Large intestine (tissue), 3 donors: ENCODE data around the gene PTPN4. TPM values are rescaled to one million over a fixed set of nuclear protein-coding genes. Genes with fewer than 3 reads are reported as not detected.
A peak's percentile ranks its signal among the peaks of the same experiment; 100 is the strongest.
"Not testable (repeated sequence)": the region's sequence is repeated elsewhere in the genome, so short reads cannot be mapped to it uniquely, and the experiment has no call there.

ENCODE experiments used
- DNase-seq, 2 donors: peaks; one replicate each; pipeline versions ENCODE4 v3.0.0 to v3.0.0-alpha.2; 2013
- H3K27ac ChIP-seq: one replicate; pipeline ENCODE4 v1.5.1; 2013; ENCODE audit warnings: low read length
- H3K27me3 ChIP-seq: 2 replicates; pipeline ENCODE4 v1.6.1; 2013; ENCODE audit warnings: low read length; ENCODE audit not compliant: control insufficient read depth, insufficient read depth
- H3K36me3 ChIP-seq: 2 replicates; pipeline ENCODE4 v1.6.1; 2013; ENCODE audit warnings: low read length; ENCODE audit not compliant: control insufficient read depth, insufficient read depth
- H3K4me1 ChIP-seq: one replicate; pipeline ENCODE4 v1.6.1; 2013; ENCODE audit warnings: low read length; ENCODE audit not compliant: control insufficient read depth, insufficient read depth
- H3K4me3 ChIP-seq: one replicate; pipeline ENCODE4 v1.5.1; 2013; ENCODE audit warnings: low read length
- H3K9me3 ChIP-seq: one replicate; pipeline ENCODE4 v1.6.1; 2013; ENCODE audit warnings: mild to moderate bottlenecking, low read depth, low read length, moderate library complexity; ENCODE audit not compliant: control insufficient read depth
- WGBS: methylation state at CpG from one replicate; pipeline ENCODE4 v1.1.5; 2013; ENCODE audit warnings: low lambda C conversion rate; ENCODE audit not compliant: insufficient coverage; 5-methylcytosine and 5-hydroxymethylcytosine counted together
- polyA plus RNA-seq: library from polyadenylated mRNA; unstranded; fragments of 120-200 nt; gene quantifications from one replicate; pipeline ENCODE4 v1.2.1, GENCODE V29; 2013

PTPN4 gene
- polyA plus RNA-seq, 1 donor = 13.3 TPM

GRCh38 chr2:120013597-120014223, 254.0 kb downstream of the PTPN4 start:
- DNase-seq = no peak
- WGBS = 22% methylated on average over 9 of the region's 17 CpGs
- peak overlapping the region; percentile 84 for H3K4me3 ChIP-seq

GRCh38 chr2:120014226-120014980, 254.7 kb downstream of the PTPN4 start:
- Histone ChIP-seq H3K36me3 (no peaks in the 10 kb centered on the region), H3K9me3 (no peaks in the 10 kb centered on the region), H3K27ac (peak overlapping the region; percentile 98), H3K27me3 (no peaks in the 10 kb centered on the region), H3K4me3 (peak overlapping the region; percentile 84), H3K4me1 (no peaks in the 10 kb centered on the region)
- DNase-seq = peak in 1 of 2 donors; percentile 31
- 38% methylated on average over 5 of the region's 8 CpGs for WGBS

More at GRCh38 chr2:120013597-120014223, 254.0 kb downstream of the PTPN4 start:
- H3K27ac ChIP-seq = peak overlapping the region; percentile 98
- H3K27me3 ChIP-seq = no peaks in the 10 kb centered on the region
- H3K4me1 ChIP-seq = no peaks in the 10 kb centered on the region
- H3K36me3 ChIP-seq = no peaks in the 10 kb centered on the region
- no peaks in the 10 kb centered on the region for H3K9me3 ChIP-seq

GRCh38 chr2:120016800-120017199, 257.1 kb downstream of the PTPN4 start:
- Histone ChIP-seq H3K27me3 (no peaks in the 10 kb centered on the region), H3K36me3 (no peaks in the 10 kb centered on the region), H3K4me3 (no peak overlapping the region), H3K4me1 (no peaks in the 10 kb centered on the region), H3K9me3 (no peaks in the 10 kb centered on the region), H3K27ac (no peak overlapping the region)
- no peak for DNase-seq
- WGBS = 92% methylated on average over 3 of the region's 3 CpGs

GRCh38 chr2:120017201-120017600, 257.5 kb downstream of the PTPN4 start:
- no peaks in the 10 kb centered on the region for H3K4me1 ChIP-seq
- H3K4me3 ChIP-seq = no peak overlapping the region
- WGBS = 100% methylated on average over 1 of the region's 2 CpGs
- H3K27ac ChIP-seq = no peak overlapping the region
- DNase-seq = no peak
- H3K36me3 ChIP-seq = no peaks in the 10 kb centered on the region
- H3K9me3 ChIP-seq = no peaks in the 10 kb centered on the region
- no peaks in the 10 kb centered on the region for H3K27me3 ChIP-seq

- H3K36me3 ChIP-seq = no peaks in the 10 kb centered on the region
- H3K9me3 ChIP-seq = no peaks in the 10 kb centered on the region
- H3K4me1 ChIP-seq = no peaks in the 10 kb centered on the region
- H3K4me3 ChIP-seq = no peak overlapping the region
- WGBS = 100% methylated on average over 1 of the region's 4 CpGs
- H3K27ac ChIP-seq = no peak overlapping the region
- no peaks in the 10 kb centered on the region for H3K27me3 ChIP-seq
- no peak for DNase-seq
These were observed 258.8 kb downstream of the PTPN4 start for GRCh38 chr2:120018549-120018948.

GRCh38 chr2:120020554-120020953, 260.8 kb downstream of the PTPN4 start:
- Histone ChIP-seq H3K27ac (no peak overlapping the region), H3K27me3 (no peaks in the 10 kb centered on the region), H3K36me3 (no peaks in the 10 kb centered on the region), H3K9me3 (peaks cover 5% of the 10 kb centered on the region), H3K4me1 (no peaks in the 10 kb centered on the region), H3K4me3 (no peak overlapping the region)
- no CpG with 5 or more reads among the region's 1 CpG for WGBS
- no peak for DNase-seq

- WGBS = no CpG with 5 or more reads among the region's 1 CpG
- not testable (repeated sequence) for H3K36me3 ChIP-seq, DNase-seq, H3K27ac ChIP-seq, H3K27me3 ChIP-seq, H3K4me1 ChIP-seq, H3K9me3 ChIP-seq, H3K4me3 ChIP-seq
These were observed 262.8 kb downstream of the PTPN4 start for GRCh38 chr2:120022505-120022904.

GRCh38 chr2:120026890-120027289, 267.2 kb downstream of the PTPN4 start:
- Histone ChIP-seq H3K27me3 (no peaks in the 10 kb centered on the region), H3K4me3 (no peak overlapping the region), H3K36me3 (peaks cover 4% of the 10 kb centered on the region), H3K27ac (no peak overlapping the region), H3K9me3 (peaks cover 5% of the 10 kb centered on the region), H3K4me1 (no peaks in the 10 kb centered on the region)
- WGBS = 100% methylated on average over 1 of the region's 2 CpGs
- DNase-seq = no peak

- Histone ChIP-seq H3K4me1 (no peaks in the 10 kb centered on the region), H3K36me3 (peaks cover 4% of the 10 kb centered on the region), H3K27me3 (no peaks in the 10 kb centered on the region), H3K27ac (no peak overlapping the region), H3K4me3 (no peak overlapping the region), H3K9me3 (peaks cover 5% of the 10 kb centered on the region)
- 94% methylated on average over 3 of the region's 5 CpGs for WGBS
- no peak for DNase-seq
These were observed 269.1 kb downstream of the PTPN4 start for GRCh38 chr2:120028795-120029194.

GRCh38 chr2:120029672-120030640, 270.2 kb downstream of the PTPN4 start:
- H3K27me3 ChIP-seq = no peaks in the 10 kb centered on the region
- H3K9me3 ChIP-seq = no peaks in the 10 kb centered on the region
- 90% methylated on average over 2 of the region's 15 CpGs for WGBS
- DNase-seq = no peak
- no peak overlapping the region for H3K4me3 ChIP-seq
- H3K4me1 ChIP-seq = no peaks in the 10 kb centered on the region
- H3K36me3 ChIP-seq = peaks cover 4% of the 10 kb centered on the region
- H3K27ac ChIP-seq = no peak overlapping the region
